ENCODE measurements around the gene HRK.

The HRK gene

DNA sequence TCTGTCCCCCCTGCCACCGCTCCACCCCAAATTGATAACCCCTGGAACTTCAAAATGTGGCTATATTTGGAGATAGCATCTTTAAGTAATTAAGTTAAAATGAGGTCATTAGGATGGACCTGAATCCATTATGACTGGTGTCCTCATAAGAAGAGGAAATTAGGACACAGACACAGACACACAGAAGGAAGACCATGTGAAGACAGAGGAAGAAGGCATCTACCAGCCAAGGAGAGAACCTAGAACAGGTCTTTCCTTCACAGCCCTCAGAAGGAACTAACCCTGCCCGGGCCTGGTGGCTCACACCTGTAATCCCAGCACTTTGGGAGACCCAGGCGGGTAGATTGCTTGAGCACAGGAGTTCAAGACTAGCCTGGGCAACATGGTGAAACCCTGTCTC lies 3.6 kb upstream of the HRK start:
- DNase-seq (ENCODE audit: low read depth, low spot score): no peak
- in situ Hi-C loops (cut with HindIII; ENCODE audit: low sequenced_read_pairs): no loop called here
- TF ChIP-seq, protein P1, sequence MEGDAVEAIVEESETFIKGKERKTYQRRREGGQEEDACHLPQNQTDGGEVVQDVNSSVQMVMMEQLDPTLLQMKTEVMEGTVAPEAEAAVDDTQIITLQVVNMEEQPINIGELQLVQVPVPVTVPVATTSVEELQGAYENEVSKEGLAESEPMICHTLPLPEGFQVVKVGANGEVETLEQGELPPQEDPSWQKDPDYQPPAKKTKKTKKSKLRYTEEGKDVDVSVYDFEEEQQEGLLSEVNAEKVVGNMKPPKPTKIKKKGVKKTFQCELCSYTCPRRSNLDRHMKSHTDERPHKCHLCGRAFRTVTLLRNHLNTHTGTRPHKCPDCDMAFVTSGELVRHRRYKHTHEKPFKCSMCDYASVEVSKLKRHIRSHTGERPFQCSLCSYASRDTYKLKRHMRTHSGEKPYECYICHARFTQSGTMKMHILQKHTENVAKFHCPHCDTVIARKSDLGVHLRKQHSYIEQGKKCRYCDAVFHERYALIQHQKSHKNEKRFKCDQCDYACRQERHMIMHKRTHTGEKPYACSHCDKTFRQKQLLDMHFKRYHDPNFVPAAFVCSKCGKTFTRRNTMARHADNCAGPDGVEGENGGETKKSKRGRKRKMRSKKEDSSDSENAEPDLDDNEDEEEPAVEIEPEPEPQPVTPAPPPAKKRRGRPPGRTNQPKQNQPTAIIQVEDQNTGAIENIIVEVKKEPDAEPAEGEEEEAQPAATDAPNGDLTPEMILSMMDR (IDR thresholded peaks at IDR 0.05; ENCODE audit: low read depth, low read length): no peak
- no peak overlapping the region for H3K4me3 ChIP-seq (ENCODE audit: low read depth, low read length)

DNA sequence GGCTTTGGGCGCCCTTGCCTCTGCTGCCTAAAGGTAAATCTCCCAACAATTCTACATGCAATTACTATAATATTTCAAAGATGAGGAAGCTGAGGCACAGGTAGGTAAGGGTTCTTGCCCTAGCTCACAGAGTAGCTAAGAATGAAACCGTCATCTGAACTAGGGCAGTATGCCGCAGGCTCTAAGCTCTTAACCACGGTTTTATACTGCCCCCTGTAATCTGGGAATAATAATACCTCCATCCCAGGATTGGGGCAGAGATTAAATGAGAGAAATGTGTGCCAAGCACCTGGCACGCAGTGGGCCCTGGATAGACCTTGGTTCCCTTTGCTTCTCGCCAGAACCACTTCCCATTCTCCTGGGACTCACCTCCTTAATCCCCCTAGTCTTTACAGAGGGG lies 1.5 kb upstream of the HRK start:
- DNase-seq (ENCODE audit: low read depth, low spot score): peak; percentile 31
- in situ Hi-C loops (cut with HindIII; ENCODE audit: low sequenced_read_pairs): no loop called here
- H3K4me3 ChIP-seq (ENCODE audit: low read depth, low read length): no peak overlapping the region
- TF ChIP-seq, protein P1 (IDR thresholded peaks at IDR 0.05; ENCODE audit: low read depth, low read length): peak; percentile 15

DNA sequence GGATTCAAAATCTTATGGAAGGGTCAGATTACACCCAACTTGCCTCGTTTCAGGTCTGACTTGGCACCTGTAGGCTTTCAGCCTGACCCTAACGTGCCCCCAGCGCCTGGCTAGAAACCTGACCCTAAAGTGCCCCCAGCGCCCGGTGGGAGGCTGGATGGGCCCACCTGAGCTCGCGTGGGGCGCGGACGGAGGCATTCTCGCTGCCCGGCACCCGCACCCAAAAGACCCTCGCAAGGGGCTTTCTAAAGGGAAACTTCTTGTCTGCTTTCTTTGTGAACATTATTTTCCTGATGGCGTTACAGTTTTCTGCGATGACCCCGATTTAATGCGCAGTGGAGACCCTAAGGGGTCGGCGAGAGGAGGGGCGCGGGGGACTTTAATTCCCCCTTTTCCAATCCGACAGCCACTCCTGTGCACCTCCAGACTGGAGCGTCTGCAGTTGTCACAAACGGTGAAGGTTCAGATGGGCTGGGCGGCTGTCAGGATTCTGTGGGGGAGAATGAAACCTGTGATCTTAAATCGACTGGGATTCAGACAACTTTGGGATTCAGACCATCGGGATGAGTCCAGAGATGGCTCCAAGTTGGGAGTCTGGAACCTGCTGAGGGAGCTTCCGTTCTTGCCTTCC lies 751 bp upstream of the HRK start:
- DNase-seq (ENCODE audit: low read depth, low spot score): no peak
- in situ Hi-C loops (cut with HindIII; ENCODE audit: low sequenced_read_pairs): no loop called here
- TF ChIP-seq, protein P1 (IDR thresholded peaks at IDR 0.05; ENCODE audit: low read depth, low read length): no peak
- no peak overlapping the region for H3K4me3 ChIP-seq (ENCODE audit: low read depth, low read length)

DNA sequence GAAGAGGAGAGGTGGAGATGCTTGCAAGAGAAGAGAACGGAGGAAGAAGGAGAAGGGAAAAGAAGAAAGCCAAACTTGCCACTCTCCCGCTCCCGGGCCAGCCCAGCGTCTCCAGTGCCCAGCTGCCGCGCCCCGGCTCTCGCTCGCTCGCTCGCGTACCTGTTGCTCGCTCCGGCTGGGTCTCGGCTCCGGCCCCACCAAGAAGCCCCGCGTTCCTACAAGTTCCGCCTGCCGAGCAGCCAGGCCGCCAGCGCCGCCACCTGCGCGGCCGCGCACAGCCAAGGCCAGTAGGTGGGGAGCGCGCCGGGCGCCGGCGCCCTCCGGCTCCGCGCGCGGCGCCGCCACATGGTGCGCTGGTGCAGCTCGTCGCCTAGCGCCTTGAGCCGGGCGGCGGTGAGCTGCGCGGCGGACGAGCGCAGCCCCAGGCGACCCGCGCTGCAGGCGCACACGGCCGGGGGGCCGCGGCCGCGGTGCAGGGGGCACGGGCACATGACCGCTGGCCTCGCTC lies 370 bp downstream of the HRK start:
- TF ChIP-seq, protein P1 (IDR thresholded peaks at IDR 0.05; ENCODE audit: low read depth, low read length): no peak
- no peak for DNase-seq (ENCODE audit: low read depth, low spot score)
- H3K4me3 ChIP-seq (ENCODE audit: low read depth, low read length): no peak overlapping the region
- in situ Hi-C loops (cut with HindIII; ENCODE audit: low sequenced_read_pairs): no loop called here

DNA sequence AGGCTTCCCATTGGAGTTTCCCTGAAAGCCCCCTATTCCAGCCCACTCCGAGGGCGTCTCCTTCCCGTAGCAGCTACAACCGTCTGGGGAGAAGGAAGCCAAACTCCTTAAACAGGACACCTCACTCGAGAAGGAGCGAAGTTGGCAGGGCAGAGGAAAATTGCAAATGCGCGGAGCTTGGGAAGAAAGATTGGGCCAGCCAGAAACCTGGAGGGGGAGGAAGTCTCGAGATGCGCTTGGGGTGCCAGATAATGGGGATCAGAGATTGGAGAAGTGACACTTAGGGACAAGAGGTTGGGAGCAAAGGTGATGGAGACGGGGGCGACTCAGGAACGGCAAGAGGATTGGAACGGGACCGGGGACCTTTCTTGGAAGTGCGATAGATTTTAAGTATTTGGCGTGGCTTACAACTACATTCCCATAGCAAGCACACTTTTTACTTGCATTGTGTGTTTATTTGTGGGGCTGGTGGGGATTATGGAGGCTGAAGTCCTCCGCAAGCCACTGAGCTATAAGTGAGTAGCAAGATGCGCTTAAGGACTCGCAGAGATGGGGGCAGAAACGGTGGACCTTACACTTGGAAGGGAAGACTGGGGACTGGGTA lies 926 bp downstream of the HRK start:
- in situ Hi-C loops (cut with HindIII; ENCODE audit: low sequenced_read_pairs): no loop called here
- H3K4me3 ChIP-seq (ENCODE audit: low read depth, low read length): no peak overlapping the region
- TF ChIP-seq, protein P1 (IDR thresholded peaks at IDR 0.05; ENCODE audit: low read depth, low read length): no peak
- DNase-seq (ENCODE audit: low read depth, low spot score): peak; percentile 41

GRCh38 chr12:116879509-116880212 lies 1.6 kb downstream of the HRK start:
- in situ Hi-C loops (cut with HindIII; ENCODE audit: low sequenced_read_pairs): no loop called here
- DNase-seq (ENCODE audit: low read depth, low spot score): peak; percentile 15
- H3K4me3 ChIP-seq (ENCODE audit: low read depth, low read length): no peak overlapping the region
- TF ChIP-seq, protein P1 (IDR thresholded peaks at IDR 0.05; ENCODE audit: low read depth, low read length): no peak

Measured in astrocyte of the spinal cord (primary cell).